Testis (tissue), 3 donors: ENCODE results near the gene CD109. TPM values are rescaled to one million over a fixed set of nuclear protein-coding genes. Genes with fewer than 3 reads are reported as not detected.
A peak's percentile ranks its signal among the peaks of the same experiment; 100 is the strongest.
"Not testable (repeated sequence)": the region's sequence is repeated elsewhere in the genome, so short reads cannot be mapped to it uniquely, and the experiment has no call there.

Source experiments
- DNase-seq: peaks from one replicate; pipeline ENCODE4 v3.0.0-alpha.2; 2019
- H3K27ac ChIP-seq, 2 donors: fragments of 200-600 bp; sonication (generic); one replicate each; pipeline ENCODE4 v1.5.1; 2019
- H3K27me3 ChIP-seq: fragments of 200-600 bp; sonication (generic); one replicate; pipeline ENCODE4 v1.5.1; 2019
- H3K36me3 ChIP-seq: fragments of 200-600 bp; sonication (generic); one replicate; pipeline ENCODE4 v1.5.1; 2017; ENCODE audit warnings: low read depth; ENCODE audit errors: missing control alignments
- H3K4me1 ChIP-seq: fragments of 200-600 bp; sonication (generic); one replicate; pipeline ENCODE4 v1.5.1; 2019
- H3K4me3 ChIP-seq, 2 donors: fragments of 200-600 bp; sonication (generic); one replicate each; pipeline ENCODE4 v1.5.1; 2017 to 2019
- H3K9me3 ChIP-seq: fragments of 200-600 bp; sonication (generic); one replicate; pipeline ENCODE4 v1.5.1; 2017
- CTCF ChIP-seq, 3 experiments: fragments of 450-650 bp in 2 of 3; fragments of 200-600 bp in 1 of 3; sonication (generic) in 1 of 3; IDR thresholded peaks; one replicate each; pipeline ENCODE4 v1.5.1; 2016 to 2019; ENCODE audit warnings: antibody characterized with exemption in 3 of 3, mild to moderate bottlenecking in 2 of 3, moderate library complexity in 1 of 3
- POLR2A ChIP-seq: fragments of 450-650 bp; IDR thresholded peaks from one replicate; pipeline ENCODE4 v1.6.1; 2017; ENCODE audit warnings: antibody characterized with exemption, mild to moderate bottlenecking, moderate library complexity
- WGBS, 2 donors: methylation state at CpG; one replicate each; pipeline ENCODE4 v1.1.5; 2018; 5-methylcytosine and 5-hydroxymethylcytosine counted together
- intact Hi-C: fragments of 100-400 bp; cut with DNase I; formaldehyde crosslinking; loops from one replicate; pipeline ENCODE4 v1.15.1; 2023; ENCODE audit warnings: low total_unique reads
- polyA plus RNA-seq: library from polyadenylated mRNA; stranded (reverse); fragments of 350-450 nt; fragmentation: Illumina TruSeq; extraction: RNeasy Lipid Tissue Mini Kit (QIAGEN cat#74804); gene quantifications from one replicate; pipeline ENCODE4 v1.2.3, GENCODE V29; 2014; ENCODE audit warnings: low read depth, low replicate concordance; ENCODE audit not compliant: insufficient read depth
- total RNA-seq, 2 donors: library from RNA; depleted of rRNA; stranded (reverse); fragments of >200 nt; gene quantifications; one replicate each; pipeline ENCODE4 v1.2.3, GENCODE V29; 2016

Gene CD109
- total and polyA plus RNA-seq, 3 donors from 2014 or later = 4.0 to 7.0 (median 5.4) TPM

- Histone ChIP-seq H3K27me3 (no peaks in the 10 kb centered on the region), H3K9me3 (no peaks in the 10 kb centered on the region), H3K27ac (no peak overlapping the region), H3K4me3 (no peak overlapping the region), H3K4me1 (no peaks in the 10 kb centered on the region), H3K36me3 (no peaks in the 10 kb centered on the region)
- intact Hi-C loops = no loop called here
- TF ChIP-seq CTCF (IDR thresholded peaks at IDR 0.05) = no peak
- TF ChIP-seq POLR2A = no peak
- 73 to 78% methylated on average over 2 of the region's 2 CpGs for WGBS, 2 donors
- DNase-seq = no peak
Observed at GRCh38 chr6:73830119-73830518, 134.1 kb downstream of the CD109 start.

- Histone ChIP-seq H3K4me3 (no peak overlapping the region), H3K27me3 (no peaks in the 10 kb centered on the region), H3K27ac (no peak overlapping the region), H3K9me3 (no peaks in the 10 kb centered on the region), H3K36me3 (no peaks in the 10 kb centered on the region), H3K4me1 (no peaks in the 10 kb centered on the region)
- no peak for DNase-seq
- TF ChIP-seq CTCF (IDR thresholded peaks at IDR 0.05) (no peak), POLR2A (no peak)
- intact Hi-C loops = no loop called here
- 90 to 97% methylated on average over 1 of the region's 1 CpG for WGBS, 2 donors
Observed at GRCh38 chr6:73832313-73832712, 136.3 kb downstream of the CD109 start.

GRCh38 chr6:73844696-73845095 lies 148.7 kb downstream of the CD109 start:
- H3K4me1 ChIP-seq, H3K36me3 ChIP-seq, H3K27me3 ChIP-seq, intact Hi-C loops, H3K4me3 ChIP-seq, DNase-seq, H3K27ac ChIP-seq, H3K9me3 ChIP-seq: not testable (repeated sequence)

- H3K4me1 ChIP-seq, H3K27me3 ChIP-seq, intact Hi-C loops, H3K36me3 ChIP-seq, H3K27ac ChIP-seq, DNase-seq, H3K4me3 ChIP-seq, H3K9me3 ChIP-seq: not testable (repeated sequence)
- WGBS, 2 donors = 92% methylated on average over 18 of the region's 25 CpGs; no CpG with 5 or more reads in 1 of the 2 donors
Observed at GRCh38 chr6:73851048-73851447, 155.0 kb downstream of the CD109 start.

GRCh38 chr6:73854998-73855718 lies 159.2 kb downstream of the CD109 start:
- intact Hi-C loops = no loop called here
- H3K4me3 ChIP-seq = no peak overlapping the region
- peak; percentile 16 for DNase-seq
- no peak overlapping the region for H3K27ac ChIP-seq
- no peaks in the 10 kb centered on the region for H3K27me3 ChIP-seq
- no peaks in the 10 kb centered on the region for H3K36me3 ChIP-seq
- WGBS, 2 donors = 23 to 30% methylated on average over 5 of the region's 5 CpGs
- TF ChIP-seq CTCF (IDR thresholded peaks at IDR 0.05) (peak; percentile 48 to 89 (median 52)), POLR2A (no peak)
- H3K9me3 ChIP-seq = no peaks in the 10 kb centered on the region
- H3K4me1 ChIP-seq = no peaks in the 10 kb centered on the region

- DNase-seq = no peak
- WGBS, 2 donors = 71% methylated on average over 3 of the region's 3 CpGs
- Histone ChIP-seq H3K4me3 (no peak overlapping the region), H3K9me3 (no peaks in the 10 kb centered on the region), H3K27me3 (no peaks in the 10 kb centered on the region), H3K4me1 (no peaks in the 10 kb centered on the region), H3K36me3 (no peaks in the 10 kb centered on the region), H3K27ac (no peak overlapping the region)
- TF ChIP-seq CTCF (IDR thresholded peaks at IDR 0.05) (no peak), POLR2A (no peak)
- intact Hi-C loops = no loop called here
Observed at GRCh38 chr6:73857341-73857890, 161.4 kb downstream of the CD109 start.
